Measurements from ENCODE around the gene SELENOH.
"Not testable (repeated sequence)": the region's sequence is repeated elsewhere in the genome, so short reads cannot be mapped to it uniquely, and the experiment has no call there.

DNA sequence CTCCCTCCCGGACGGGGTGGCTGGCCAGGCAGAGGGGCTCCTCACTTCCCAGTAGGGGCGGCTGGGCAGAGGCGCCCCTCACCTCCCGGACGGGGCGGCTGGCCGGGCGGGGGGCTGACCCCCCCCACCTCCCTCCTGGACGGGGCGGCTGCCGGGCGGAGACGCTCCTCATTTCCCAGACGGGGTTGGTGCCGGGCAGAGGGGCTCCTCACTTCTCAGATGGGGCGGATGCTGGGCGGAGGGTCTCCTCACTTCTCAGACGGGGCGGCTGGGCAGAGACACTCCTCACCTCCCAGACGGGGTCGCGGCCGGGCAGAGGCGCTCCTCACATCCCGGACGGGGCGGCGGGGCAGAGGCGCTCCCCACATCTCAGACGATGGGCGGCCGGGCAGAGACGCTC is 24.6 kb upstream of the SELENOH start:
- TF ChIP-seq, protein P1, sequence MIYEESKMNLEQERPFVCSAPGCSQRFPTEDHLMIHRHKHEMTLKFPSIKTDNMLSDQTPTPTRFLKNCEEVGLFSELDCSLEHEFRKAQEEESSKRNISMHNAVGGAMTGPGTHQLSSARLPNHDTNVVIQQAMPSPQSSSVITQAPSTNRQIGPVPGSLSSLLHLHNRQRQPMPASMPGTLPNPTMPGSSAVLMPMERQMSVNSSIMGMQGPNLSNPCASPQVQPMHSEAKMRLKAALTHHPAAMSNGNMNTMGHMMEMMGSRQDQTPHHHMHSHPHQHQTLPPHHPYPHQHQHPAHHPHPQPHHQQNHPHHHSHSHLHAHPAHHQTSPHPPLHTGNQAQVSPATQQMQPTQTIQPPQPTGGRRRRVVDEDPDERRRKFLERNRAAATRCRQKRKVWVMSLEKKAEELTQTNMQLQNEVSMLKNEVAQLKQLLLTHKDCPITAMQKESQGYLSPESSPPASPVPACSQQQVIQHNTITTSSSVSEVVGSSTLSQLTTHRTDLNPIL (CRISPR knock-in tag; IDR thresholded peaks at IDR 0.05; ENCODE audit: low read depth): not testable (repeated sequence)
- TF ChIP-seq ZFP30 (CRISPR knock-in tag; IDR thresholded peaks at IDR 0.05); ARNTL (CRISPR knock-in tag; IDR thresholded peaks at IDR 0.05; ENCODE audit: borderline replicate concordance, low read depth): not testable (repeated sequence)

Data from SK-N-SH treated with all-trans-retinoic acid at 6 μM for 48 hours (cell line).